ENCODE data around the gene HS3ST4.

DNA sequence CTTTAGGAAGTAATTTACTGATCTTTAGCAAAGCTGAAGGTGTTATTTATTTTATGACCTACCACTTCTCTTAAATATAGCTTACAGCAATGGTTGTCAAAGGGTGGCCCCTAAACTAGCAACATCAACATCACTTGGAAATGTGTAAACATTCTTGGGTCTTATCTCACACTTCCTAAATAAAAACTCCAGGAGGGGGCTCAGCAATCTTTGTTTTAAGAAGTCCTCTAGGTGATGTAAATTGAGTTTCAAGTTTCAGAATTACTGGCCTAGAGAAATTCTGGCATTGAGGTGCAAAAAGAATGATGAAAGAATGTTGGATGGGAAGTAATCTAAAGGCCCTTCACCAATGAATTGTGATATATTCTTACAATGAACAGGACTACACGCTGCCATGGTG lies 142.3 kb downstream of the HS3ST4 start:
- TF ChIP-seq, protein P1, sequence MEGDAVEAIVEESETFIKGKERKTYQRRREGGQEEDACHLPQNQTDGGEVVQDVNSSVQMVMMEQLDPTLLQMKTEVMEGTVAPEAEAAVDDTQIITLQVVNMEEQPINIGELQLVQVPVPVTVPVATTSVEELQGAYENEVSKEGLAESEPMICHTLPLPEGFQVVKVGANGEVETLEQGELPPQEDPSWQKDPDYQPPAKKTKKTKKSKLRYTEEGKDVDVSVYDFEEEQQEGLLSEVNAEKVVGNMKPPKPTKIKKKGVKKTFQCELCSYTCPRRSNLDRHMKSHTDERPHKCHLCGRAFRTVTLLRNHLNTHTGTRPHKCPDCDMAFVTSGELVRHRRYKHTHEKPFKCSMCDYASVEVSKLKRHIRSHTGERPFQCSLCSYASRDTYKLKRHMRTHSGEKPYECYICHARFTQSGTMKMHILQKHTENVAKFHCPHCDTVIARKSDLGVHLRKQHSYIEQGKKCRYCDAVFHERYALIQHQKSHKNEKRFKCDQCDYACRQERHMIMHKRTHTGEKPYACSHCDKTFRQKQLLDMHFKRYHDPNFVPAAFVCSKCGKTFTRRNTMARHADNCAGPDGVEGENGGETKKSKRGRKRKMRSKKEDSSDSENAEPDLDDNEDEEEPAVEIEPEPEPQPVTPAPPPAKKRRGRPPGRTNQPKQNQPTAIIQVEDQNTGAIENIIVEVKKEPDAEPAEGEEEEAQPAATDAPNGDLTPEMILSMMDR (IDR thresholded peaks at IDR 0.05): no peak
- no peak for TF ChIP-seq ZFX (IDR thresholded peaks at IDR 0.05; ENCODE audit: borderline replicate concordance)
